ENCODE data around the gene EPHA8.

The EPHA8 gene

GRCh38 chr1:22651941-22652856, 88.9 kb downstream of the EPHA8 start:
- no peak for DNase-seq

- no peak for DNase-seq
Measured at GRCh38 chr1:22652881-22653316, 89.6 kb downstream of the EPHA8 start, which contains the start of gene C1QB. Gene C1QB (plus strand): TSS chr1:22653236. CDS start chr1:22659463, 6,227 bp downstream.

Data from CD4-positive, alpha-beta T cell treated with Interleukin-12 subunit alpha and Interleukin-12 subunit beta, for 1 hour (primary cell).